ENCODE results near the gene OR2T34. TPM values are rescaled to one million over a fixed set of nuclear protein-coding genes. Genes with fewer than 3 reads are reported as not detected.
A peak's percentile ranks its signal among the peaks of the same experiment; 100 is the strongest.
"Not testable (repeated sequence)": the region's sequence is repeated elsewhere in the genome, so short reads cannot be mapped to it uniquely, and the experiment has no call there.

OR2T34 gene, protein sequence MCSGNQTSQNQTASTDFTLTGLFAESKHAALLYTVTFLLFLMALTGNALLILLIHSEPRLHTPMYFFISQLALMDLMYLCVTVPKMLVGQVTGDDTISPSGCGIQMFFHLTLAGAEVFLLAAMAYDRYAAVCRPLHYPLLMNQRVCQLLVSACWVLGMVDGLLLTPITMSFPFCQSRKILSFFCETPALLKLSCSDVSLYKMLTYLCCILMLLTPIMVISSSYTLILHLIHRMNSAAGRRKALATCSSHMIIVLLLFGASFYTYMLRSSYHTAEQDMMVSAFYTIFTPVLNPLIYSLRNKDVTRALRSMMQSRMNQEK
- polyA plus RNA-seq (ENCODE audit: insufficient read length in 3 of 3) = not detected
- long read RNA-seq, donor 1 = 0 reads
- long read RNA-seq, donor 2 = 0 reads
- long read RNA-seq, donor 3 = 0 reads
- long read RNA-seq, donor 4 = 0 reads
- long read RNA-seq, donor 5 = 0 reads
- long read RNA-seq, donor 6 = 0 reads
- long read RNA-seq, donor 7 = 0 reads
- long read RNA-seq, donor 8 = 0 reads
- long read RNA-seq, donor 9 = 0 reads
- long read RNA-seq, donor 10 = 0 reads
- long read RNA-seq, donor 11 = 0 reads
- long read RNA-seq, donor 12 = 0 reads
- long read RNA-seq, donor 13 = 0 reads
- long read RNA-seq, donor 14 = 0 reads
- long read RNA-seq, donor 15 = 0 reads
- long read RNA-seq, donor 16 = 0 reads

DNA sequence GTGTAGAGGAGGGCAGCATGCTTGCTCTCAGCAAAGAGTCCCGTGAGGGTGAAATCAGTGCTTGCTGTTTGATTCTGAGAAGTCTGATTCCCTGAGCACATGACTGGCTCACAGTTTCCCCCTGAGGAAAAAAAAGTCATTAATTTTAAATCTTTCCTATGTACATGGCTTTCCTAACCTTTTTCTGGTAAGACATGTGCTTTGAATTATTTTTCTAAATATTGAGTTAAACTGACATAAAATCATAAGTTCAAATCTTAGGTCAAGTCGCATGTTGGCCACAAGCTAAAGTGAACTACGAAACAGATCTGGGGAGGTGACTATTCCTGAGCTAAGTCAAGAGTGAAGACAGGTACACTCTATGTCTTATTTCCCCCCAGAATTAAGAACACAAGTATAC is at the start of gene OR2T34:
Gene OR2T34 (minus strand): TSS at position 101 of the 400 bp plus-strand sequence. CDS start 0 bp downstream, at position 101.
- not testable (repeated sequence) for DNase-seq (ENCODE audit: extremely low read depth in 1 of 11, low read depth in 9 of 11, low spot score in 4 of 11)

DNA sequence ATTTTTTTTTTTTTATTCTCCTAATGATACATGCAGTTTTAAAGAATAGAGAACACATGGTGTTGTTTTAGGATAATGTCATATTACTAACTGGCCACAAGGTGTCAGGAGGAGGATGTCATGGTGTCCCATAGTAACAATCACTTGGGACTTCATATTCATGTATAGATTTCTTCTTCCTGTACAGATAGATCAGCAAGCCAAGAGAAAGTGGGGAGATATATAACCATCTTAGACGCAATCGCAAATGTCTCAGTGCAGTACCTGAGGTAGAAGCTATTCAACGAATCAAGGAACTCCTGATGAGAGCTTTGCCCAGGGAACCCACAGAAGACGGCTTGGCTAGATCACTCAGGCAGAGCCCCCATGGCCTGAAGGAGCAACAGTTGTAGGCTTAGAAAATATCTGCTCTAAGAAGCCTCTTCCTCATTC is 48.0 kb upstream of the OR2T34 start:
- DNase-seq (ENCODE audit: extremely low read depth in 1 of 11, low read depth in 9 of 11, low spot score in 4 of 11) = peak in 4 of 11 donors; percentile 5 to 15 (median 8)

DNA sequence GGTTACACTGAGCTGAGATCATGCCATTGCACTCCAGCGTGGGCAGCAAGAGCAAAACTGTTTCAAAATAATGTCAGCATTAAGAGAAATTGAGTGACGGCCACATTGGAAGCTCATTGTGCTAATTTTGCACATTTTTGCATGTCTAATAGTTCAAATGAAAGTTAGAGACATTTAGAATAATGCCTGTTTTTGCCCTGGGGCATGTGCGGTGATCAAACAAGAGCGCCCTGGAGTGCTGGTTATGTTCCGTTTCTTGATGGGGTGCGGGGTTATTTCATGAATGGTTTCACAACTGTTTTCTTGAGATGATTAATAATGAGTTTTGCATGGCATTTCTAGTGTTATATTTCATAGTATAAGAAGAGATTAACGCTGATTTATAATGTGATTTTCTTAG is 47.2 kb upstream of the OR2T34 start:
- DNase-seq (ENCODE audit: extremely low read depth in 1 of 11, low read depth in 9 of 11, low spot score in 4 of 11) = no peak

DNA sequence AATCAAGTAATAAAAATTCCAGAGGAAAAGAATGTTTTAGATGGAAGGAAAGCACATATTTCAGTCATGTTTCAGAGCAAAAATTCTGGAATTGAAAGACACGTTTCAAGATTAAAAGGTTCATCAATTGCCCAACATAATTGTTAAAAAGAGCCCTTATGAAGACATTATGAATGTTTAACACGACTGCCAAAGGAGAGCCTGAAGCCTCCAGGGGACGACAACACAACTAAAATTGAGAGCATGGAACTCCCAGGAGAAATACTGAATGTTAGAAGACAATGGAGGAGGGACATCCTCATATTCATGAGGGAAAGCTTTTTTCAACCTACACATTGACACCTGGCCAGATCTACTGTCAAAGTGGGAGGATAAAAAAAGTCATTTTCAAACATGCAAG is 44.3 kb upstream of the OR2T34 start:
- DNase-seq (ENCODE audit: extremely low read depth in 1 of 11, low read depth in 9 of 11, low spot score in 4 of 11) = peak in 4 of 11 donors; percentile 5 to 17 (median 10)

DNA sequence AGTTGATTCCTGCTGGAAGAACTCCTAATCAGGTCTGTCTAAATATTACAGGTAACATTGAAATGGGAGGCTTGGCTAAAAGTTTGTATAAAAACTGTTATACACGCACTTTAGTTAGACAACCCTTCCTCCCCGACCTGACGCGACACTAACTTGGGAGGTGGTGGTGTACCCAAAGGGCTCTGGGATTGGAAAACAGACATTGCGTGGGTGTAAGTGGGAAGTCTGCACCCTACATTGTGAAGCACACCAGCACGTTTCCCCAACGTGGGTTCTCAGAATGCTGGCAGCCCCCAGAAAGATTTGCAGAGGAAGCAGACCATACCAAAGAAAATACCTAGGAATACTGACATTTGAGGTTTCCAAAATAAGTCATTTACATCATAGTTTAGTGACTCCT is 43.6 kb upstream of the OR2T34 start:
- DNase-seq (ENCODE audit: extremely low read depth in 1 of 11, low read depth in 9 of 11, low spot score in 4 of 11) = no peak

DNA sequence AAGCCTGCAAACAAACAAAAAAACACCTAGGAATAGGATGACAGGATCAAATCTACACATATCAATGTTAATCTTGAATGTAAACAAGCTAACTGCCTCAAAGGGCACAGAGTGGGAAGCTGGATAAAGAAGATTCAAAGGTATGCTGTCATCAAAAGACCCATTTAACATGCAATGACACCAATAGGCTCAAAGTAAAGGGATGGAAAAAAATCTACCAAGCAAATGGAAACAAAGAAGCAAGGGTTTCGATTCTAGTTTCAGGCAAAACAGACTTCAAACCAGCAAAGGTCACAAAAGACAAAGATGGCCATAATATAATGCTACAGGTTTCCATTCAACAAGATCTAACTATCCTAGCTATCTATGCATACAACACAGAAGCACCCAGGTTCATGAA is 39.2 kb upstream of the OR2T34 start:
- no peak for DNase-seq (ENCODE audit: extremely low read depth in 1 of 11, low read depth in 9 of 11, low spot score in 4 of 11)

DNA sequence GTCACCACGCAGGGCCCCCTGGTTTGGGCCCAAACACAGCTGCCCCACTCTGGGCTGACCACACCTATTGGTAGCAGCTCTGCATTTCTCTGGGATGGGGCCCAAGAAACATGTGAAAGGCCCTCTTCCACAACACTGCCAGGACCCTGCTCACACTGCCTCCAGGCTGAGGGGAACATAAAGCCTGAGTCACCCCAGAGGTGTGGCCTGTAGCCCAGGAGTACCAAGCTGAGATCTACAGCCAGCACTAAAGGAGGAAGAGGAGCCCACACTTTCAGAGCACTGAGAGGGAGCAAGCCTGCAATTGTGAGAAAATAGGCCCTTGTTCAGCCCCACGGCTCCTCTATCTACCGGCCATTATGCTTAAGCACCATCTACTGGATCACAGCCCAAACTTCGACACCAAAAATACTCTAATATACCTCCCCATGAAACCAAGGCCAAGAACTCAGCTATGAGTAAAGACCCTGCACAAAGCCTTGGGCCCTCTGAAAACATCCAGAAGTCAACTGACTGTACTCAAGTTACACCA is 37.4 kb upstream of the OR2T34 start:
- no peak for DNase-seq (ENCODE audit: extremely low read depth in 1 of 11, low read depth in 9 of 11, low spot score in 4 of 11)

DNA sequence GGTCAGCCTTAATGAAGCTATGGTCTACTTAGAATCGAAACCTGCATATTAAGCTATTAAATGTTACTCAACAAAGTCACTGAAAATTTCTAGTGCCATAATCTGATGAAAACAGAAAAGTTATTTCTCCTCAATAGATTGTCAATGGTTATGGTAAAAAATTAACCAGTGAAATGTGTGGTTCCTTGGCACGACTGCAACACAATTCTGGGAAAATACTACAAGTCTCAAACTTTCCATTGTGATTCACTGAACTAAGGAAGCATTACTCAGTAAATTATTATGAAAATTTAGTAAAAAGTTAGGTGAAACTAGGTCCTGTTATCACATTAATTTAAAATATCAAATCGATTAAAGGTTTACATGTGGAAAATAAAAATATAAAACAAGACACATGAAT is 35.7 kb upstream of the OR2T34 start:
- no peak for DNase-seq (ENCODE audit: extremely low read depth in 1 of 11, low read depth in 9 of 11, low spot score in 4 of 11)

DNA sequence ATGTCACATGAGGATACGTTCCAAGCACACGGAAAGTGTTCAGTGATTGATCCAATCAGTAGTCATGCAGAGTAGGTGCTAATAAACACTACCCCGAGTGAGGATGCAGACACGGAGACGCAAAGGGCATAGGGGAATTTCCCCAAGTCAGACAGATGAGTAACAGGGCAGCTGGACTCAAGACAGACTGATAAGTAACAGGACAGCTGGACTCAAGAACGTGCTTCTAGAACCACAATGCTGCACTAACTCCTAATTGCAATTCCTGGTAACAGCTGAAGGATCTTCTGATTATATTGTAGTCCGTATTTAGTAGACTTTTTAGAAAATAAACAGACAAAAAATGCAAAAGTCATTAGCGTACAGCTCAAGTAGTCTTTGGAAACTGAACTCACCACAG is 24.8 kb upstream of the OR2T34 start:
- no peak for DNase-seq (ENCODE audit: extremely low read depth in 1 of 11, low read depth in 9 of 11, low spot score in 4 of 11)

DNA sequence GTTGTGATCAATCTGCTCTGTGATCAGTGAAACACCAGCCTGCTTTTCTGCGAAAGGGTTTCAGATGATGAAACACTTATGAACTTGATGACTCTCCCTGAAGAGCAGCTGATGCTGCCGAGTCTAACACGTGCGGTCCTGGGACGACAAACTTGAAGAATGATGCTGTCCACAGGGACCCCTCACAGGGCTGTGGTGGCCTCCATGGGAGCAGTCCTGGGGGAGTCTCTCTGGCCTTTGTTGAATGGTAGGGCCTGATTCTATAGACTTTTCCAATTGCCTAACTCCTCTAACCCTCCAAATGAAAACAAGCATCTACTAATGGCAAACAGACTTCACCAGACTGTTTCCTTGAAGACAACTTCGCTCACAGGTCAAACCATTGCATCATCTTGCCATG is 23.0 kb upstream of the OR2T34 start, which contains the start of gene OR2T10:
Gene OR2T10 (minus strand): TSS at position 112 of the 400 bp plus-strand sequence. CDS start 3,932 bp downstream, outside the sequence.
- no peak for DNase-seq (ENCODE audit: extremely low read depth in 1 of 11, low read depth in 9 of 11, low spot score in 4 of 11)

DNA sequence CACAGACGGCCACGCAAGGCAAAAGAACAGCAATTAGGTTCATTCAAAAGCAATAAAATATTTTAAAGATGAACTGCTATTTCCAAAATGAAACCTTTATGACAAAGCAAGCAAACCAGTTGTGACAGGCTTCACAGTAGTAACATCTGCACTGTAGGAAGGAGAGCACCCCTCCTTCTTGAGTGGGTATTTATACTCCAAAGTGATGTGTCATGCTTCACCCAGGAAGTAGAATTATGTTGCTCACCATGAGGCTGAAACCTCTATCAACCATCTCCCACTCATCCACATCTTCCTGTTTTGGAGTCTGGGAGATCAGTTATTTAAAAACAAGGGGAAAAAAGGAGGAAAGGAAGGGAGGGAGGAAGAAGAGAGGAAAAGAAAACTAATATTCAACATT is 22.1 kb upstream of the OR2T34 start:
- no peak for DNase-seq (ENCODE audit: extremely low read depth in 1 of 11, low read depth in 9 of 11, low spot score in 4 of 11)

DNA sequence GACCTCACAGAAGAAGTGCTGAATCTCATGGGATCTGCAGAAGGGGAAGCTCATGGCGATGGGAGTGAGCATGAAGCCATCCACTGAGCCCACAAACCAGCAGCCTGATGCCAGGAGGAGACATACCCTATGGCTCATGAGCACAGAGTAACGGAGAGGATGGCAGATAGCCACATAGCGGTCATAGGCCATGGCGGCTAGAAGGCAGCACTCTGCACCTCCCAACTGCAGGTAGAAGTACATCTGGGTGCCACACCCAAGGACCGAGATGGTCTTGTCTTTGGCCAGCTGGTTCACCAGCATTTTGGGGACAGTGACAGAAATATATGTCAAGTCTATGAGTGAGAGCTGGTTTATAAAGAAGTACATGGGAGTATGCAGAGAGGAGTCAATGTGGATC is 18.7 kb upstream of the OR2T34 start:
- no peak for DNase-seq (ENCODE audit: extremely low read depth in 1 of 11, low read depth in 9 of 11, low spot score in 4 of 11)

DNA sequence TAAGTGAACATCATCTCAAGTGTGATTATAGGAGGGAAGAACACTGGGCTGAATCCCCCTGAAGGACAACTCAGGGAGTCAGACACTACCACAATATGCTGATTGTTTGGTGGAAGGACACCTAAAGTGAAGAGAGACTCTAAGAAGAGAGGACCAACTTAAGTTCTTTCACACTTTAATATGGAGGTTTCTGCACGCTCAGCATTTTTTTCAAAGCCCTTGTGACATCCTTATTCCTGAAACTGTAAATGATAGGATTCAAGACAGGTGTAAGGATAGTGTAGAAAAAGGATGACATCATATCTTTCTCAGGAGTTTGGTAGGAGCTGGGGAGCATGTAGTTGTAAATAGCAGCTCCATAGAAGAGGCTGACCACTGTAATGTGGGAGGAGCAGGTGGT is 18.1 kb upstream of the OR2T34 start:
- DNase-seq (ENCODE audit: extremely low read depth in 1 of 11, low read depth in 9 of 11, low spot score in 4 of 11) = no peak

DNA sequence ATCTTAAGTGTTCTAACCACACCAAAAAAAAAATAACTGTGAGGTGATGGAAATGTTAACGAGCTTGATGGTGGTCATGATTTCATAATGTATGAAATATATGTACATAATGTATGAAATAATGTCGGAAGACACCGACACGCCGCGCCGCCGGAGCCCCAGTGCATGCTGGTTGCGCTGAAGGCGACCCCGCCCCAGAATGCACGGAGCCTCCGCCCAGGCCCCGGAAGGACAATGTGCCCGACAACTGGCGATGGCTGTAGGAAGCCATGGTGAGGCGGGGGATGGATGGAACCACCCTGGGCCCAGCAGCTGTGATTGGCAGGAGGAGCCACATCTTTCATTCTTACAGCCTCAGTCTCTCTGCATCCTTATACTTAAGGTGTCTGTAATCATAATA is 15.5 kb upstream of the OR2T34 start:
- no peak for DNase-seq (ENCODE audit: extremely low read depth in 1 of 11, low read depth in 9 of 11, low spot score in 4 of 11)

DNA sequence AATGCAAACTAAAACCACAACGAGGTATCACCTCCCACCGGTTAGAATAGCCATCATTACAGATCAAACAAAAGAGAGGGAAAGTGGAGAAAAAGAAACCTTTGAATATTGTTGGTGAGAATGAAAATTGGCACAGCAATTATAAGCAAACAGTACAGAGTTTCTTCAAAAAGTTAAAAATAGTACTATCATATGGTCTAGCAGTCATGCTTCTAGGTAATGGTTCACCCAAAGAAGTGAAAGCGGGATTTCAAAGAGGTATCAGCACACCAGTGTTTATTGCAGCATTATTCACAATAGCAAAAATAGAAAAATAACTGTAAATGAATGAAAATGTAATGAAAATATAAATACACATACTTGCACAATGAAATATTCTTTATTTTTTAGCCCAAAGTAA is 14.8 kb upstream of the OR2T34 start:
- no peak for DNase-seq (ENCODE audit: extremely low read depth in 1 of 11, low read depth in 9 of 11, low spot score in 4 of 11)

DNA sequence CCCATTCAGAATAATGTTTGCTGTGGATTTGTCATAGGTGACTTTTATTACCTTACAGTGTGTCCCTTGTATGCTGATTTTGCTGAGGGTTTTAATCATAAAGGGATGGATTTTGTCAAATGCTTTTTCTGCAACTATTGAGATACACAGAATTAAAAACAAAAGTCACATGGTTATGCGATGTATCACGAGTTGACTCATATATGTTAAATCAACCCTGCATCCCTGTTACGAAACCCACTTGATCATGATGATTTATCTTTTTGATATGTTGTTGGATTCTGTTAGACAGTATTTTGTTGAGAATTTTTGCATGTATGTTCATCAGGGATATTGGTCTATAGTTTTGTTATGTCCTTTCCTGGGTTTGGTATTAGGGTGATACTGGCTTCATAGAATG is 10.7 kb upstream of the OR2T34 start:
- no peak for DNase-seq (ENCODE audit: extremely low read depth in 1 of 11, low read depth in 9 of 11, low spot score in 4 of 11)

DNA sequence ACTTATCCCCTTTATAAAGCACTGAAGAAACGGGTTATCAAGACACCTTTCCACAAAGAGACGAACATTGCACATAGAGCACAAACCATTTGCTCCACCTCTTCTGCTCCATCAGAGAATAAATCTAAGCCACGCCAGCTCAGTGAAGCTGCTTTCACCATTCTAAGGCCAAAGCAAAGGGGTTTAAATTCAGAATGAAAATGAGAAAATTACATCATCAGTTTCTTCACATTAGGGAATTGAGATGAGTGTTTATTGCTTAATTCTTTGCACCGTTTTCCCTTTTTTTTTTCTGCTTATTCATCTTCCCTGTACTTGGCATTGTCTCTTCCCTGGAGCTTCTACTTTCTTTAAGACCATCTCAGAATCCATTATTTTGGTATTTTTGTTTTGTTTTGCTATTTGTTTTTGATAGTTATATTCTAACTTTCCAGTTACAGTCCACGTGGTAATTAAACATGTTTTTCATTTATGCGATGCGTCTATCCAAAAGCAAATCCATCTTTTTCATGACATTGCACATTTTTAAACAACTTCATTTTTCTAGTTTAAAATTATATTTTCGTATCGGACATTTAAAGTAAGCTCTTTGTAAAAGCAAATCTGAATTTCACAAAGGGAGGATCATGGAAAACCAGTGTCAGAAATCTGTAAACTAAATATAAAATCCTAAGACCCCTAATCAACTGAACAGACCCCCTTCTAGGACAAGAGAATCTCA is 1.9 kb upstream of the OR2T34 start:
- DNase-seq (ENCODE audit: extremely low read depth in 1 of 11, low read depth in 9 of 11, low spot score in 4 of 11) = no peak

DNA sequence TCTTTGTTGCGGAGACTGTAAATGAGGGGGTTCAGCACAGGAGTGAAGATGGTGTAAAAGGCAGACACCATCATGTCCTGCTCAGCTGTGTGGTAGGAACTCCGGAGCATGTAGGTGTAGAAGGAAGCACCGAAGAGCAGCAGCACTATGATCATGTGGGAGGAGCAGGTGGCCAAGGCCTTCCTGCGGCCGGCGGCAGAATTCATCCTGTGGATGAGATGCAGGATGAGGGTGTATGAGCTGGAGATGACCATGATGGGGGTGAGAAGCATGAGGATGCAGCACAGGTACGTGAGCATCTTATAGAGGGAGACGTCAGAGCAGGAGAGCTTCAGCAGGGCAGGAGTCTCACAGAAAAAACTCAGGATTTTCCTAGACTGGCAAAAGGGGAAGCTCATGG is 701 bp downstream of the OR2T34 start:
- DNase-seq (ENCODE audit: extremely low read depth in 1 of 11, low read depth in 9 of 11, low spot score in 4 of 11) = not testable (repeated sequence)

DNA sequence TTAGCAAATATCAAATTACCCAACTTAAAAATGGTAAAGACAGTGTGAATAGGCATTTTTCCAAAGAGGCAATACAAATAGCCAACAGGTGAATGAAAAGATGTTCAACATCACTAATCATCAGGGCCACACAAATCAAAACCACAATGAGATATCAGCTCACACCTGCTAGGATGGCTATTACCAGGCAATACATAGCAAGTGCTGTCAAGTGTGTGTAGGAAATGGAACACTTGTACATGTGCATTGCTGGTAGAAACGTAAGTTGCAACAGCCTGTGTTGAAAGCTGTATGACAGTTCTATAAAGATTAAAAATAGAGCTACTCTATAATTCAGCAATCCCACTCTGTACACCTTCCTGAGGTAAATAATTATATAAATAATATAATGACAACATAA is 2.5 kb downstream of the OR2T34 start:
- DNase-seq (ENCODE audit: extremely low read depth in 1 of 11, low read depth in 9 of 11, low spot score in 4 of 11) = not testable (repeated sequence)

DNA sequence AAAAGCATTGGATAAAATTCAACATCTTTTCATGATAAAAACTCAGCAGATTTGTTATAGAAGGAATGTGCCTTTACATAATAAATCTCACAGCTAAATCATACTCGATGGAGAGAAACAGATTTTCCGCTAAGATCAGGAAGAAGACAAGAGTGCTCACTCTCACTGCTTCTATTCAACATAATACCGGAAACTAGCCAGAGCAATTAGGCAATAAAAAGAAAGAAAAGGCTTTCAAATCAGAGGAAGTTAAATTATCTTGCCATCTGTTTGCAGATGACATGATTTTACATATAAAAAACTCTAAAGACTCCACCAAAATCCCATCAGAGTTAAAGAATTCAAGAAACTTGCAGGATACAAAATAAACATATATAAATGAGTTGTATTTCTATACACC is 3.7 kb downstream of the OR2T34 start:
- not testable (repeated sequence) for DNase-seq (ENCODE audit: extremely low read depth in 1 of 11, low read depth in 9 of 11, low spot score in 4 of 11)
